HG02852 (cell line): ENCODE measurements around the gene ZNF281.
"Not testable (repeated sequence)": the region's sequence is repeated elsewhere in the genome, so short reads cannot be mapped to it uniquely, and the experiment has no call there.

Experiments
- ATAC-seq: cut with Tn5 transposase; IDR thresholded peaks from one replicate; pipeline ENCODE4 v1.9.1; 2021; ENCODE audit warnings: mild to moderate bottlenecking, moderate library complexity; ENCODE audit not compliant: unreplicated experiment

The ZNF281 gene

GRCh38 chr1:200365897-200366426 lies 43.9 kb downstream of the ZNF281 start:
- no peak for ATAC-seq

- no peak for ATAC-seq
Observed at GRCh38 chr1:200364831-200365230, 45.0 kb downstream of the ZNF281 start.

GRCh38 chr1:200364091-200364759 lies 45.6 kb downstream of the ZNF281 start:
- no peak for ATAC-seq

- ATAC-seq: peak; percentile 52
Observed at GRCh38 chr1:200363264-200363933, 46.4 kb downstream of the ZNF281 start.

- no peak for ATAC-seq
Observed at GRCh38 chr1:200362421-200362820, 47.4 kb downstream of the ZNF281 start.

- no peak for ATAC-seq
Observed at GRCh38 chr1:200359610-200360163, 50.1 kb downstream of the ZNF281 start.

- not testable (repeated sequence) for ATAC-seq
Observed at GRCh38 chr1:200357925-200358324, 51.9 kb downstream of the ZNF281 start.

- ATAC-seq: no peak
Observed at GRCh38 chr1:200355801-200356200, 54.0 kb downstream of the ZNF281 start.
